ENCODE measurements around the gene CLTCL1. TPM values are rescaled to one million over a fixed set of nuclear protein-coding genes. Genes with fewer than 3 reads are reported as not detected.

CLTCL1 gene
- total RNA-seq, 1 donor: 7.1 TPM

- TF ChIP-seq CTCF (IDR thresholded peaks at IDR 0.05; ENCODE audit: insufficient read depth, low read length): no peak
- DNase-seq (ENCODE audit: low read depth): no peak
Measured at GRCh38 chr22:19226428-19226827, 65.1 kb downstream of the CLTCL1 start.

GRCh38 chr22:19225560-19225959, 66.0 kb downstream of the CLTCL1 start:
- no peak for DNase-seq (ENCODE audit: low read depth)
- H3K4me3 ChIP-seq (ENCODE audit: low read depth, low read length): no peak overlapping the region
- TF ChIP-seq CTCF (IDR thresholded peaks at IDR 0.05; ENCODE audit: insufficient read depth, low read length): no peak

More at GRCh38 chr22:19226428-19226827, 65.1 kb downstream of the CLTCL1 start:
- no peak overlapping the region for H3K4me3 ChIP-seq (ENCODE audit: low read depth, low read length)

DNA sequence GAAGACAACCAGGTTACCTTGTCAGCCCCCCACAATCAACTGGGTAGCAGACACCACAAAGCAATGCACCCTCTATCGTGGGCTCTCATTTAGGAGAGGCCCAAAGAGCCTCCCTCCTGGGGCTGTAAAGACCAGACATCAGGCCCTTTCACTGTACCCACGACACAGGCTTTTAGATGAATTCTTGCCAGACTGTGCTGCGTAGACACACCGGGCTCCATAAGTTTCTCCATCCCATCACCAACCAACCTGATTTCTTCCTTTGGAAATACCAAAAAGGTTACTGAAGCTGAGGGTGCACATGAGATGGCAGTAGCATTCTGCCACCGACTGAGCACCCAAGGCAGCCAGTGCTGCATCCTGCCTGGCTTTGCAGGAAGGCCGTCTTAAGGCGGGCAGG, 66.5 kb downstream of the CLTCL1 start:
- TF ChIP-seq CTCF (IDR thresholded peaks at IDR 0.05; ENCODE audit: insufficient read depth, low read length): no peak
- no peak overlapping the region for H3K4me3 ChIP-seq (ENCODE audit: low read depth, low read length)
- DNase-seq (ENCODE audit: low read depth): no peak

GRCh38 chr22:19224557-19224956, 67.0 kb downstream of the CLTCL1 start:
- no peak for TF ChIP-seq CTCF (IDR thresholded peaks at IDR 0.05; ENCODE audit: insufficient read depth, low read length)
- DNase-seq (ENCODE audit: low read depth): no peak
- no peak overlapping the region for H3K4me3 ChIP-seq (ENCODE audit: low read depth, low read length)

GRCh38 chr22:19223617-19224016, 67.9 kb downstream of the CLTCL1 start:
- DNase-seq (ENCODE audit: low read depth): no peak
- TF ChIP-seq CTCF (IDR thresholded peaks at IDR 0.05; ENCODE audit: insufficient read depth, low read length): no peak
- H3K4me3 ChIP-seq (ENCODE audit: low read depth, low read length): no peak overlapping the region

GRCh38 chr22:19223110-19223509, 68.4 kb downstream of the CLTCL1 start:
- TF ChIP-seq CTCF (IDR thresholded peaks at IDR 0.05; ENCODE audit: insufficient read depth, low read length): no peak
- no peak overlapping the region for H3K4me3 ChIP-seq (ENCODE audit: low read depth, low read length)
- no peak for DNase-seq (ENCODE audit: low read depth)

DNA sequence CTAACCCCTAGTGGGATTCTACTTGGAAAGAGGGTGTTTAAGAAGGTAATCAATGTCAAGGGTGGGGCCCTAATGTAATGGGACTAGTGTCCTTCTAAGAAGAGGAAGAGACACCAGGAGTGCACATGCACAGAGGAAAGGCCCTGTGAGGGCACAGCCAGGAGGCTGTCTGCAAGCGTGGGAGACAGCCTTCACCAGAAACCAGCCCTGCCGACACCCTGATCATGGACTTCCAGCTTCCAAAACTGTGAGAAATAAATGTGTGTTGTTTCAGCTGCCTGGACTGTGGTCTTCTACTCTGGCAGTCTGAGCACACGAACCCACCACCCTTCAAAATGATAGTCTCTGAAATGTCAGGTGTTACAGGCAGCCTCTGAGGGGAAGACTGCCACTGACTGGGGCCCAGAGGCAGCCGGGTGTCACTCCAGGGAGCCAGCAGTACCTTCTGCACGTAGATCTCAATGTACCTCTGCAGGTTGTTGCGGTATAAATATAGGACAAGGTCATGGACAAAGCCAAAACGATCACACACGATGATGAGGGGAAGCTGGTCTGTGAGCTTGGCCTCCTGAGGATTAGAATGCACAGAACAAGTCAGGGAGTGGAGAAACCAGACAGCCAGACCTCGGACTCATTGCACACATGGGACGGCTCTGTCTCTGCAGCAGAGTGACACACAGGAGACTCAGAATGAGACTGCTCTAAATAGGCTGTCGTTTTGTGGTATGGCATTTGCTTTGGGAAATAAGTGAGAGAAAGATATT, 69.1 kb downstream of the CLTCL1 start:
- TF ChIP-seq CTCF (IDR thresholded peaks at IDR 0.05; ENCODE audit: insufficient read depth, low read length): no peak
- no peak overlapping the region for H3K4me3 ChIP-seq (ENCODE audit: low read depth, low read length)
- DNase-seq (ENCODE audit: low read depth): no peak

Data from fibroblast of the aortic adventitia (primary cell).